Measurements from ENCODE around the gene NRAP. TPM values are rescaled to one million over a fixed set of nuclear protein-coding genes. Genes with fewer than 3 reads are reported as not detected.

The NRAP gene
- polyA plus RNA-seq, 1 donor from 2014 or later, result not detected

GRCh38 chr10:113566888-113567287 is 97.0 kb downstream of the NRAP start:
- Histone ChIP-seq H3K79me2 (replicated peaks; ENCODE audit: insufficient read depth, low read length) (no peaks in the 10 kb centered on the region), H3K9ac (ENCODE audit: low read length) (no peak overlapping the region), H3K4me2 (ENCODE audit: low read length) (no peak overlapping the region), H3K9me2 (ENCODE audit: insufficient read depth, low read length) (no peaks in the 10 kb centered on the region), H3K9me3 (ENCODE audit: low read length) (no peaks in the 10 kb centered on the region), H3K4me3 (ENCODE audit: low read length) (no peak overlapping the region), H3K27ac (ENCODE audit: low read length) (no peak overlapping the region), H3K27me3 (ENCODE audit: insufficient read depth, low read depth, low read length) (no peaks in the 10 kb centered on the region), H2AFZ (ENCODE audit: low read depth, low read length) (no peak overlapping the region), H3K36me3 (ENCODE audit: insufficient read depth, low read length) (no peaks in the 10 kb centered on the region), H3F3A (ENCODE audit: insufficient read depth, low read length, poor library complexity, severe bottlenecking) (no peaks in the 10 kb centered on the region), H4K20me1 (ENCODE audit: insufficient read depth) (no peaks in the 10 kb centered on the region)
- TF ChIP-seq EZH2 (IDR thresholded peaks at IDR 0.05; ENCODE audit: borderline replicate concordance, insufficient read depth, low read length, poor library complexity, severe bottlenecking) (no peak), TAF1 (IDR thresholded peaks at IDR 0.05; ENCODE audit: low read depth) (no peak), POLR2AphosphoS5 (IDR thresholded peaks at IDR 0.05) (no peak), SMC3 (conservative IDR thresholded peaks at IDR 0.05; ENCODE audit: poor library complexity) (no peak), CTCF (IDR thresholded peaks at IDR 0.05; ENCODE audit: poor library complexity, severe bottlenecking) (no peak), RAD21 (conservative IDR thresholded peaks at IDR 0.05) (no peak), MXI1 (conservative IDR thresholded peaks at IDR 0.05; ENCODE audit: poor library complexity, severe bottlenecking) (no peak), REST (IDR thresholded peaks at IDR 0.05; ENCODE audit: borderline replicate concordance) (no peak), EP300 (conservative IDR thresholded peaks at IDR 0.05; ENCODE audit: poor library complexity, severe bottlenecking) (no peak)

GRCh38 chr10:113565364-113565763 is 98.5 kb downstream of the NRAP start:
- Histone ChIP-seq H3F3A (ENCODE audit: insufficient read depth, low read length, poor library complexity, severe bottlenecking) (no peaks in the 10 kb centered on the region), H3K36me3 (ENCODE audit: insufficient read depth, low read length) (no peaks in the 10 kb centered on the region), H3K27ac (ENCODE audit: low read length) (no peak overlapping the region), H3K9me3 (ENCODE audit: low read length) (no peaks in the 10 kb centered on the region), H3K79me2 (replicated peaks; ENCODE audit: insufficient read depth, low read length) (no peaks in the 10 kb centered on the region), H2AFZ (ENCODE audit: low read depth, low read length) (no peak overlapping the region), H3K9ac (ENCODE audit: low read length) (no peak overlapping the region), H4K20me1 (ENCODE audit: insufficient read depth) (no peaks in the 10 kb centered on the region), H3K4me3 (ENCODE audit: low read length) (no peak overlapping the region), H3K27me3 (ENCODE audit: insufficient read depth, low read depth, low read length) (no peaks in the 10 kb centered on the region), H3K9me2 (ENCODE audit: insufficient read depth, low read length) (no peaks in the 10 kb centered on the region), H3K4me2 (ENCODE audit: low read length) (no peak overlapping the region)
- no peak for TF ChIP-seq REST (IDR thresholded peaks at IDR 0.05; ENCODE audit: borderline replicate concordance)
- TF ChIP-seq CTCF (IDR thresholded peaks at IDR 0.05; ENCODE audit: poor library complexity, severe bottlenecking), result no peak
- TF ChIP-seq SMC3 (conservative IDR thresholded peaks at IDR 0.05; ENCODE audit: poor library complexity), result no peak
- TF ChIP-seq RAD21 (conservative IDR thresholded peaks at IDR 0.05), result no peak
- no peak for TF ChIP-seq EP300 (conservative IDR thresholded peaks at IDR 0.05; ENCODE audit: poor library complexity, severe bottlenecking)
- TF ChIP-seq EZH2 (IDR thresholded peaks at IDR 0.05; ENCODE audit: borderline replicate concordance, insufficient read depth, low read length, poor library complexity, severe bottlenecking), result no peak
- TF ChIP-seq POLR2AphosphoS5 (IDR thresholded peaks at IDR 0.05), result no peak
- TF ChIP-seq TAF1 (IDR thresholded peaks at IDR 0.05; ENCODE audit: low read depth), result no peak
- TF ChIP-seq MXI1 (conservative IDR thresholded peaks at IDR 0.05; ENCODE audit: poor library complexity, severe bottlenecking), result no peak

All from neural cell (in vitro differentiated cells).